ENCODE data around the gene COX14.
A peak's percentile ranks its signal among the peaks of the same experiment; 100 is the strongest.
"Not testable (repeated sequence)": the region's sequence is repeated elsewhere in the genome, so short reads cannot be mapped to it uniquely, and the experiment has no call there.

Gene COX14

DNA sequence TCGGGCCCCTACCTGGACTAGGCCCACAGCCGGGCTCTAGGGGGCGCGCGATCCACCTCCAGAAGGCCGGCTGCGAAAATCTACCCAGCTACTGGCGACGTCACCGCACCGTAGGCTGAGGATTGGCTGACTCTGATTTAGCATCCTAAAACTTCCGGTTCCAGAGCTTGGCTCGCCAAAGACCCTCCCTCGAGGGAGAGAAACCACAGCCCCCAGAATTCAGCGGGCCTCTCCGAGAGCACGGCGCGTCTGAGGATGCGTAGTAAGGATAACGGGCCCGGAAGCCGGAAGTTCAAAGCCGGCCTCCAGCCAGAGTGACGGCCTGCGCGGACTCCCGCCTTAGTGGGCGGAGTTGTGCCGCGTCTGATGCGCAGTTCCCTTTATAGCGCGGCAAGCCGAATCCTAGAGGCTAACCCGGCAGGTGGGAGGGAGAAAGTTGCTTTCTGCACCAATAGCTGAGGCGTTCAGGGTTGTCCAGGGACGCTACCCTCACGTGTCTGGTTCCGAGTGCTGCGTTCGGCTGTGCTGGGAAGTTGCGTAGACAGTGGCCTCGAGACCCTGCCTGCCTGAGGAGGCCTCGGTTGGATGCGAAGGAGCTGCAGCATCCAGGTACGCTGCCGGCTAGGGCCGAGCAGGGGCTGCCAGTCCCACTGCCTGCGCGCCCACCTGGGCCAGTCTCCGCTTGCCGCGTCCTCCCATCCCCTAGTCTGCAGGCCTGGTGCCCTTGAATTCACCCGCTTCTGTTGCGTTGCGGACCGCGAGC, at the start of gene COX14:
Gene COX14, plus strand, starts transcription at position 544 of the 763 bp plus-strand sequence. CDS start 7,808 bp downstream, outside the sequence.
- peak; percentile 95 for DNase-seq (ENCODE audit: low spot score)

GRCh38 chr12:50062728-50063460, 49.1 kb upstream of the COX14 start:
- no peak for DNase-seq (ENCODE audit: low spot score)

GRCh38 chr12:50065726-50066310, 46.2 kb upstream of the COX14 start:
- DNase-seq (ENCODE audit: low spot score): no peak

DNA sequence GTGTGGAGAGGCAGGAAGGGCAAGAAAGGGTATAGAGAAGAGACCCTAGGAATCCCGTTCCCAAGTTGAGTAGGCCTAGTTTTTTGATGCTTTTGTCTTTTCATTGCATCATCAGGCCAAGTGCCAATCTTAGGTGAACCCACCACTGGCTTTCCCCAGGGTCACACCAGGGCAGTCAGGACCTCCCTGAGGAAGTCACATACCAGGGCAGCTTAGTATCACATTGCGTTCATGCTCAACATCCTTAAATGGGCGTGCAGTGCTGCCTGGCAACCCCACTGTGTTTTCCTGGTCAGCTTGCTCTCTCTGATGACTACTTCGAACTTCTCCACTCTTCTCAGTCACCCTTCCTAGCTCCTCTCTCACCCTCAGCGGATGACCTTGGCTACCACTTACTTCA, 45.6 kb upstream of the COX14 start:
- DNase-seq (ENCODE audit: low spot score): no peak

GRCh38 chr12:50069069-50069468, 43.0 kb upstream of the COX14 start:
- no peak for DNase-seq (ENCODE audit: low spot score)

- no peak for DNase-seq (ENCODE audit: low spot score)
Measured at GRCh38 chr12:50069539-50069938, 42.5 kb upstream of the COX14 start.

DNA sequence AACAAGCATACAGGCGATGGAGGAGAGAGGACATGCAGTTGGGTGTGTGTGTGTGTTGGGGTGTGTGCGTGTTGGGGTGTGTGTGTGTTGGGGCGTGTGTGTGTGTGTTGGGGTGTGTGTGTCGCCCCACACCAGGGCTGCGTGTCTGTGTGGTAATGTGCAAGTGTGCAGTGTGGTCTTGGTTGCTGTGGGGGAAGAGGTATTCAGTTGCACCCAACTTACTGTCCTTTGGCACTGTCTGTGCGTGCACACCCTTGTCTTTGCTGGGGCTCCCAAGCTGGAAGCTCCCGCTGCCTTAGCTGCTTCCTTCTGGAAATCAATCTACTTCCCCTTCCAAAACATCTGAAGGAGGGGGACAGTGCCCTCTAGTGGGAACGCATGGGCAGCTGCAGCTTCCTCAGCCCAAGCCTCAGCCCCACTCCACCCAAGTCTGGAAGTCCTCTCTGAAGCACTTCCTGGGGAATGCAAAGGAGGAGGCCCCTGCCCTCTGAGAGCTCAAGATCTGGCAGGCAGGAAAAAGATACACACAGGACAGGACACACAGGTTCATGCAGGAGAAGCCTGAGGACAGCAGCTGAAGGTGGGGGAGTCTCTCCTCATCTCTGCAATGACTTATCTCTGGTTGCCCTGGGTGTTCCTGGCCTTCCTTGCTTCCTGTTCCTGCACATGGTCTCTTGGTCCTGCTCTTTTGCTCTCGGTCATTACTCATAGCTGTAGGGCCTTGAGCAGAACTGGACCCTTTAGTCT, 41.5 kb upstream of the COX14 start:
- peak; percentile 86 for DNase-seq (ENCODE audit: low spot score)

- no peak for DNase-seq (ENCODE audit: low spot score)
Measured at GRCh38 chr12:50072198-50072907, 39.7 kb upstream of the COX14 start.

DNA sequence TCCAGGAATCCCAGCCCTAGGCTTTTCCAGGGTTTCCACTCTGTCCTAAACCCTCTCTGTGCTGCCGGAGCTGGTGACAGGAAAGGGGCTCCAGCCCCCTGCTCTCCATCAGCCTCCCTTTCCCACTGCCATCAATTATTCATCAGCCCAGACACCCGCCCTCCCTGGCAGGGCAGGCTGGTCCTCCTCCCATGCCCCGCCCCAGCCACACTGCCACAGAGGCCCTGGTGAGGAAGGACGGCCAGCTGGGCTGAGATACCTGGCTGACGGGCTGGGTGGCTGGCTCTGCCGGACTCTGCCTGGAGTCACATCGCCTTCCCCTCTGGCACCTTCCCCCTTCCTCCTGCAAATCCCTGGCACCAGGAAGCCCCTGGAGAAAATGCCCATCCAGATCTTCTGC, 38.8 kb upstream of the COX14 start:
- no peak for DNase-seq (ENCODE audit: low spot score)

- no peak for DNase-seq (ENCODE audit: low spot score)
Measured at GRCh38 chr12:50073712-50074111, 38.3 kb upstream of the COX14 start.

DNA sequence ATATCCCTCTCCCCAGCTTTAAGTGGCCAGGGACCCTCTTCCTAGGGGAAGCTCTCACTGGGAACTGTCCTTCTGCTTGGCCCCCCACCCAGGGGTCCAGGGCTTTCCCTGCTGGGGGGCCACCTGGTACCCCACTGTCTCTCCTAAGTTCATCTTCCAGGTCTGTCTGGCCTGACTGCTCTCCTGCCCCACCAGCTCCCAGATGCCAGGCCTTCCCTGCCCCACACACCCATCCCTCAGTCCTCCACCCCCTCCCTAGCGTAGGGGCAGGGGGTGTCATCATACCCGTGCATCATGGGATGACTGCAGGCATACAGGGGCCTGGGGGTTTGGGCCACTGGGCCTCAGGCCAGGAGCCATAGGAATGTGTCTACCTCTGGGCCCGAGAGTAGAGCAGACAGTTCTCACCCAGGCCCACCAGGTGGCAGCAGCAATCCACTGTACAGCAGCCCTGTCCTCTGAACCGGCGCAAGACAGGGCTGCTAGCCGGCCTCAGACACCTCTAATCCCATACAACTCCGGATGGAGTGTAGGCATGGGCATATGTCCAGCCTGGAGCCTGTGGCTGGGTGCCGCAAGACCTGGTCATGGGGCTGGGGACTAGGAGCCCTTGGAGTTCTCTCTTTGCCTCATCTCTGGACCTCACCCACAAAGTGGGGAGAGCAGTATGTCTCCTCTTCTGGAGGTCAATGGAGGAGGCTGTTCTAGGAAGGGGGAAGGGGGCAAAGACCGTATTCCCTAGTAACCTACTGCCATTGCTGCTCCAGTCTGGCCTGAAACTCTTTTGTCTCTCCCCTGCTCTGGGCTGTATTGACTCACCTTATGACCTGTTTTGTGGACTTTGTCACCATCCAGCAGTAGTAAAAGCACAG, 36.9 kb upstream of the COX14 start:
- DNase-seq (ENCODE audit: low spot score): peak; percentile 90

DNA sequence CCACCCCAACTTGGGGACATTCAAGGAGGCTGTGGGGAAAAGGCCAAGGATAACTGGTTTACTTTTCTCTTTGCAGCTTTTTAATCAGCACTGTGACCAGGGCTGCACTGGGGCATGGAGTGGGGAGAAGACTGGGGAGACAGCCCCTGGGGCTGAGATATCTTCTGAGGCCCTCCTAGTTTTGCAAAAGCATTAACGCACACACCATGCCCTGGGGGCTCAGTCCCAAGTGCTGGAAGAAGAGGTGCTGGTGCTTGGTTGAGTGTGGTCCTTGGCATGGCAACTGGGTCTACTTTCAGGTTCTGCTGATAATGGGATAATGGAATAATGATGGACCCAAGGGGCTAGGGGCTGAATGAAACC, 36.2 kb upstream of the COX14 start:
- no peak for DNase-seq (ENCODE audit: low spot score)

GRCh38 chr12:50077099-50077498, 34.9 kb upstream of the COX14 start:
- no peak for DNase-seq (ENCODE audit: low spot score)

DNA sequence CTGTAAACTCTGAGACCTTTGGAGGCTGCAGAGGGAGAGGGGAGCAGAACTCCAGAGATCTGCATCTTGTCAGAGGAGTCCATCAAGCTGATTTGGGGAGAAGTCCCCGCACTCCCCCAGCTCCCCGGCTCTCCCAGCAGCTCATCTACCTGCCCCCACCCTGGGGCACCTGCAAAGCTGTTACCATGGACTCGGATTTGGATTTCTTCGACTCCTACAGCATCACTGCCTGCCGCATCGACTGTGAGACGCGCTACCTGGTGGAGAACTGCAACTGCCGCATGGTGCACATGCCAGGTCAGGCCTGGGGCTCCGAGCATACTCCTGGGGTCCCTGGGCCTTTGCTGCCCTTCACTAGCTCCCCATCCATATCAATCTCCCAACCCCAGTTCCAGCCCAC, 33.8 kb upstream of the COX14 start:
- no peak for DNase-seq (ENCODE audit: low spot score)

- no peak for DNase-seq (ENCODE audit: low spot score)
Measured at GRCh38 chr12:50079771-50080170, 32.3 kb upstream of the COX14 start.

DNA sequence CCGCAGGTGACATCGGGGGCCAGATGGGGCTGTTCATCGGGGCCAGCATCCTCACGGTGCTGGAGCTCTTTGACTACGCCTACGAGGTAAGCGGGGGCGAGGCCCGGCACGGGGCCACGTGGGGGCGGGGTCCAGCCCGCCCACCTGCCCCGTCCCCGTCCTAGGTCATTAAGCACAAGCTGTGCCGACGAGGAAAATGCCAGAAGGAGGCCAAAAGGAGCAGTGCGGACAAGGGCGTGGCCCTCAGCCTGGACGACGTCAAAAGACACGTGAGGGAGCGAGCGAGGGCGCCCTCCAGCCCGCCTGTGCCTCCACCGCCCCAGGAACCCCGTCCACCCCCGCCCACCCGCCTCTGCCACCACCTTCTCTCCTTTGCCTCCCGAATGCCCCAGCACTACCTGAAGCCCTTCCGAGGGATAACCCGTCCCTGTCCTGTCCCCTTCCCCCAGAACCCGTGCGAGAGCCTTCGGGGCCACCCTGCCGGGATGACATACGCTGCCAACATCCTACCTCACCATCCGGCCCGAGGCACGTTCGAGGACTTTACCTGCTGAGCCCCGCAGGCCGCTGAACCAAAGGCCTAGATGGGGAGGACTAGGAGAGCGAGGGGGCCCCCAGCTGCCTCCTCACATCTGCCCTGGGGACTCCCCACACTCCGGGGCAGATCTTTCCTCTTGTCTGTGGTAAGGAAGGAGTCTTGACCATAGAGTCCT, 30.8 kb upstream of the COX14 start:
- no peak for DNase-seq (ENCODE audit: low spot score)

- no peak for DNase-seq (ENCODE audit: low spot score)
Measured at GRCh38 chr12:50082644-50083043, 29.4 kb upstream of the COX14 start.

DNA sequence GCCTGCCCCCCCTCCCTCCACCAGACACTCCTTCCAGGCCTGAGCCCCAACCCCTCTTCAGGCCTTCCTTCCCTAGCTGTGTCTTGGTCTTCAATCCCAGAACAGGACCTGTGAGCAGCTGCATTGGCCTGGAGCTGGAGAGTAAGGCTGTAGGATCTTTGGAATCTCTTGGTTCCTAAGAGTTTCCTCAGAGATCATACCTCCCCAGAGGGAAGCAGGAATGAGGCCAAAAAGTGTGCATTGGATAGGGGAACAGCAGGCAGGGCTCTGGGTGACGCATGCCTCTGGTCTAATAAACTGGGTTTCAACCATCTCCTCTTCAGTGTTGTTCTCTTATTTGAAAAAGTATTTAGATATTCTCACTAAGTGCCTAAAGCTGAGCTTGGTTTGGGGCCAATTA, 28.7 kb upstream of the COX14 start:
- DNase-seq (ENCODE audit: low spot score): no peak

GRCh38 chr12:50084409-50084774, 27.6 kb upstream of the COX14 start:
- not testable (repeated sequence) for DNase-seq (ENCODE audit: low spot score)

Data from D341Med (cell line).